Glomerular endothelial cell (primary cell): Measurements from ENCODE around the gene NR1D1. TPM values are rescaled to one million over a fixed set of nuclear protein-coding genes. Genes with fewer than 3 reads are reported as not detected.

Source experiments
- DNase-seq: peaks from one replicate; pipeline ENCODE4 v3.0.0-alpha.2; 2011; ENCODE audit warnings: low read depth, low spot score; ENCODE audit errors: extremely low read depth
- total RNA-seq: library from RNA; depleted of rRNA; stranded (reverse); fragments of >200 nt; gene quantifications from 2 replicates; pipeline ENCODE4 v1.2.3, GENCODE V29; 2015

The NR1D1 gene
- total RNA-seq, 1 donor from 2014 or later = 5.1 TPM

- DNase-seq = no peak
These were observed 23.8 kb downstream of the NR1D1 start for GRCh38 chr17:40076591-40076990.

- DNase-seq = no peak
These were observed 24.4 kb downstream of the NR1D1 start for GRCh38 chr17:40075942-40076498.

GRCh38 chr17:40075201-40075941 is 25.0 kb downstream of the NR1D1 start:
- no peak for DNase-seq

GRCh38 chr17:40074871-40075200 is 25.6 kb downstream of the NR1D1 start:
- DNase-seq = no peak

GRCh38 chr17:40074175-40074512 is 26.2 kb downstream of the NR1D1 start:
- no peak for DNase-seq

GRCh38 chr17:40073454-40074174 is 26.8 kb downstream of the NR1D1 start:
- no peak for DNase-seq

GRCh38 chr17:40072735-40073346 is 27.5 kb downstream of the NR1D1 start:
- no peak for DNase-seq

- no peak for DNase-seq
These were observed 28.2 kb downstream of the NR1D1 start for GRCh38 chr17:40072040-40072734.

GRCh38 chr17:40071313-40072039 is 28.9 kb downstream of the NR1D1 start:
- no peak for DNase-seq

- no peak for DNase-seq
These were observed 29.6 kb downstream of the NR1D1 start for GRCh38 chr17:40070709-40071312.

- no peak for DNase-seq
These were observed 30.4 kb downstream of the NR1D1 start for GRCh38 chr17:40069751-40070708.

GRCh38 chr17:40068917-40069750 is 31.3 kb downstream of the NR1D1 start:
- no peak for DNase-seq

- no peak for DNase-seq
These were observed 31.8 kb downstream of the NR1D1 start for GRCh38 chr17:40068584-40068916.

GRCh38 chr17:40068129-40068581 is 32.2 kb downstream of the NR1D1 start:
- no peak for DNase-seq

- DNase-seq = no peak
These were observed 32.7 kb downstream of the NR1D1 start for GRCh38 chr17:40067710-40068109.

GRCh38 chr17:40065769-40066510 is 34.4 kb downstream of the NR1D1 start:
- DNase-seq = no peak

GRCh38 chr17:40064971-40065768 is 35.2 kb downstream of the NR1D1 start:
- DNase-seq = no peak
